T1000 (cell line): ENCODE data around the gene ITCH.
"Not testable (repeated sequence)": the region's sequence is repeated elsewhere in the genome, so short reads cannot be mapped to it uniquely, and the experiment has no call there.

Experiments used
- DNase-seq: peaks from one replicate; lab custom pipeline; 2025; ENCODE audit warnings: mixed read lengths; lab: John Stamatoyannopoulos, UW

ITCH gene

GRCh38 chr20:34343458-34344211 is 19.4 kb upstream of the ITCH start:
- no peak for DNase-seq

- DNase-seq = no peak
Observed at GRCh38 chr20:34344238-34344637, 18.8 kb upstream of the ITCH start.

GRCh38 chr20:34345402-34345736 is 17.7 kb upstream of the ITCH start:
- DNase-seq = no peak

GRCh38 chr20:34345839-34346532 is 17.1 kb upstream of the ITCH start:
- DNase-seq = not testable (repeated sequence)

GRCh38 chr20:34346533-34346865 is 16.6 kb upstream of the ITCH start:
- DNase-seq = not testable (repeated sequence)

GRCh38 chr20:34347571-34347970 is 15.5 kb upstream of the ITCH start:
- no peak for DNase-seq

- DNase-seq = no peak
Observed at GRCh38 chr20:34350095-34350494, 13.0 kb upstream of the ITCH start.

GRCh38 chr20:34353467-34353866 is 9.6 kb upstream of the ITCH start:
- not testable (repeated sequence) for DNase-seq

GRCh38 chr20:34355427-34355826 is 7.6 kb upstream of the ITCH start:
- no peak for DNase-seq

- not testable (repeated sequence) for DNase-seq
Observed at GRCh38 chr20:34359729-34360128, 3.3 kb upstream of the ITCH start.

- no peak for DNase-seq
Observed at GRCh38 chr20:34362502-34363061, 491 bp upstream of the ITCH start.

GRCh38 chr20:34363465-34364222 is 571 bp downstream of the ITCH start:
- DNase-seq = no peak

- DNase-seq = no peak
Observed at GRCh38 chr20:34364223-34364506, 1.1 kb downstream of the ITCH start.

- DNase-seq = no peak
Observed at GRCh38 chr20:34365765-34366213, 2.7 kb downstream of the ITCH start.

GRCh38 chr20:34367155-34367554 is 4.1 kb downstream of the ITCH start:
- no peak for DNase-seq

GRCh38 chr20:34367911-34368310 is 4.8 kb downstream of the ITCH start:
- not testable (repeated sequence) for DNase-seq

GRCh38 chr20:34368547-34368946 is 5.5 kb downstream of the ITCH start:
- no peak for DNase-seq

GRCh38 chr20:34369265-34369664 is 6.2 kb downstream of the ITCH start:
- no peak for DNase-seq

- DNase-seq = no peak
Observed at GRCh38 chr20:34370062-34370461, 7.0 kb downstream of the ITCH start.

- no peak for DNase-seq
Observed at GRCh38 chr20:34373445-34373844, 10.4 kb downstream of the ITCH start.

GRCh38 chr20:34374209-34374760 is 11.2 kb downstream of the ITCH start:
- DNase-seq = no peak

GRCh38 chr20:34375977-34376430 is 12.9 kb downstream of the ITCH start:
- no peak for DNase-seq
